Fibroblast of the aortic adventitia (primary cell): ENCODE measurements around the gene PAX5. TPM values are rescaled to one million over a fixed set of nuclear protein-coding genes. Genes with fewer than 3 reads are reported as not detected.
A peak's percentile ranks its signal among the peaks of the same experiment; 100 is the strongest.

Experiments
- DNase-seq: peaks from one replicate; pipeline ENCODE4 v3.0.0-alpha.2; 2010; ENCODE audit warnings: low read depth
- H3K4me3 ChIP-seq: 2 replicates; pipeline ENCODE4 v1.5.1; 2011; ENCODE audit warnings: low read depth, mild to moderate bottlenecking, control low read depth, low read length, moderate library complexity
- total RNA-seq: library from RNA; depleted of rRNA; stranded (reverse); fragments of >200 nt; gene quantifications from 2 replicates; pipeline ENCODE4 v1.2.3, GENCODE V29; 2012; ENCODE audit warnings: low replicate concordance
- TF ChIP-seq, protein P1 (sequence below): IDR thresholded peaks from 2 replicates; pipeline ENCODE4 v1.5.1; 2011; ENCODE audit warnings: mild to moderate bottlenecking, low read length, control low read depth, inconsistent platforms; ENCODE audit not compliant: insufficient read depth

The PAX5 gene
- total RNA-seq, 1 donor, result not detected

GRCh38 chr9:36995927-36996705 lies 38.0 kb downstream of the PAX5 start:
- TF ChIP-seq, protein P1, sequence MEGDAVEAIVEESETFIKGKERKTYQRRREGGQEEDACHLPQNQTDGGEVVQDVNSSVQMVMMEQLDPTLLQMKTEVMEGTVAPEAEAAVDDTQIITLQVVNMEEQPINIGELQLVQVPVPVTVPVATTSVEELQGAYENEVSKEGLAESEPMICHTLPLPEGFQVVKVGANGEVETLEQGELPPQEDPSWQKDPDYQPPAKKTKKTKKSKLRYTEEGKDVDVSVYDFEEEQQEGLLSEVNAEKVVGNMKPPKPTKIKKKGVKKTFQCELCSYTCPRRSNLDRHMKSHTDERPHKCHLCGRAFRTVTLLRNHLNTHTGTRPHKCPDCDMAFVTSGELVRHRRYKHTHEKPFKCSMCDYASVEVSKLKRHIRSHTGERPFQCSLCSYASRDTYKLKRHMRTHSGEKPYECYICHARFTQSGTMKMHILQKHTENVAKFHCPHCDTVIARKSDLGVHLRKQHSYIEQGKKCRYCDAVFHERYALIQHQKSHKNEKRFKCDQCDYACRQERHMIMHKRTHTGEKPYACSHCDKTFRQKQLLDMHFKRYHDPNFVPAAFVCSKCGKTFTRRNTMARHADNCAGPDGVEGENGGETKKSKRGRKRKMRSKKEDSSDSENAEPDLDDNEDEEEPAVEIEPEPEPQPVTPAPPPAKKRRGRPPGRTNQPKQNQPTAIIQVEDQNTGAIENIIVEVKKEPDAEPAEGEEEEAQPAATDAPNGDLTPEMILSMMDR, result peak; percentile 69
- peak; percentile 56 for DNase-seq
- H3K4me3 ChIP-seq, result no peak overlapping the region

GRCh38 chr9:36993933-36994764 lies 39.9 kb downstream of the PAX5 start:
- no peak overlapping the region for H3K4me3 ChIP-seq
- TF ChIP-seq, protein P1, result no peak
- peak; percentile 33 for DNase-seq

DNA sequence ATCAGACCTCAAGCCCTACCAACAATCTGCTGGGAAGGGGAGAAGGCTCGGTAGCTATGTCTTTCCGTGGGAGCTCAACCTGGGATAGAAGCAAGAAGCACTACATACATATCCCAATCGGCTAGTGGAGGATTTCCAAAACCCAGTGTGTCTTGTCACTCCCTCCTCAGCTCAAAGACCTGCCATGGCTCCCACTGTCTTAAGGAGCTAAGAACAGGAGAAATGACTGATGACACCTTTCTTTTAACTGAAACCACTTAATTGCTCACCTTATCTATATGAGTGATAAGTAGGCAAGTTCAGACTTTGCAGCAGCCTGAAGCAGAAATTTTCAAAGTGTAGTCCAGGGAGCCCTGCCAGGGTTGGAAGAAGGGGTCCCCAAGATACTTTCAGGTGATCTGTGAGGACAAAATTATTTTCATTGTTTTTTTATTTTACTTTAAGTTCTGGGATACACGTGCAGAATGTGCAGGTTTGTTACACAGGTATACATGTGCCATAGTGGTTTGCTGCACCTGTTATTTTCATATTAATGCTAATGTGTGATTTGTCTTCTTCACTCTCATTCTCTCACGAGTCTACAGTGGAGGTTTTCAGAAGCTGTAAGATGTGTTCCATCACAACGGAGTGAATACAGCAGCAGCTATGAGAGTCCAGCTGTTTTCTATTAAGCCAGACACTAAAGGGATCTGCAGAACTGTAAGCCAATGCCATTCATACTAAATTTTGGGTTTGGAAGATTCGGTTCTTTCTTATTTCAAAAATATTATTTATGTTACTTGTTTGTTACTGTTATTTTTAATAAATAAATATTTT lies 41.4 kb downstream of the PAX5 start:
- no peak overlapping the region for H3K4me3 ChIP-seq
- DNase-seq, result peak; percentile 26
- TF ChIP-seq, protein P1, result no peak

DNA sequence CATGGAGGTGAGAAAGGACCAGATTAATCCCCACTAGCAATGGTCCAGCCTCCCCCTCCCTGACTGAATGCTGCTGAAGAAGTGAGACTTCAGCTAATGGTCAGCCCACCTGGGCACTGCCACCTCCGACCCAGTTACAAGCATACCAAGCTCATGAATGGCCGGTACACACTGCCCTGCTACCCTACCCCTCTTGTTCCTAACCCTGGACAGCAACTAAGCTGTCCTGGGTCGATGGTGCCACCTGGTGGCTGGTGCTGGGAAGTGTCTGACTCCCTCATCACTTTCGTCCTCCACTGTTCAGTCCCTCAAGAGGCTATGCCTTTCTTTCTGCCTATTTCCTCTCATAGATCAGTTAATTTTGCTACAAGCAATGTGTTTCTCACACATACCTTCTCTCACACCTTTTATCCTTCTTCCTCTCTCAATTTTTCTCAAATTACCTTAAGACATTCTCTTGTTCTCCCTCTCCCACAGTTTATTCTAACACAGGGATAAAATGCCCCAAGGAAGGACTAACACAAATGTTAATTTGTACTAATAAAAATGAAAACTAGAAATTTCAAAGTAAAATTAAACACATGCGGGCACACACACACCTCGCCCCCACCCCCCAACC lies 42.4 kb downstream of the PAX5 start:
- H3K4me3 ChIP-seq, result no peak overlapping the region
- DNase-seq, result peak; percentile 12
- TF ChIP-seq, protein P1, result peak; percentile 56

- no peak for DNase-seq
- TF ChIP-seq, protein P1, result no peak
- H3K4me3 ChIP-seq, result no peak overlapping the region
Observed at GRCh38 chr9:36988848-36989247, 45.2 kb downstream of the PAX5 start.

GRCh38 chr9:36987891-36988290 lies 46.2 kb downstream of the PAX5 start:
- H3K4me3 ChIP-seq, result no peak overlapping the region
- peak; percentile 16 for DNase-seq

More at GRCh38 chr9:36987891-36988290, 46.2 kb downstream of the PAX5 start:
- TF ChIP-seq, protein P1, result no peak
